Sigmoid colon (tissue), 4 donors: ENCODE data around the gene LRRN1.

ENCODE experiments used
- CTCF ChIP-seq, 4 experiments: fragments of 450-650 bp in 3 of 4; fragments of 200-600 bp in 1 of 4; IDR thresholded peaks; one replicate each; pipeline ENCODE4 v1.5.1; 2016 to 2019; ENCODE audit warnings: antibody characterized with exemption in 4 of 4, mild to moderate bottlenecking in 3 of 4, moderate library complexity in 2 of 4
- EP300 ChIP-seq, 4 donors: sonication (generic); formaldehyde crosslinking; IDR thresholded peaks; one replicate each; pipeline ENCODE4 v1.6.1; 2017; ENCODE audit warnings: antibody characterized with exemption in 4 of 4
- POLR2A ChIP-seq, 2 donors: fragments of 450-650 bp; IDR thresholded peaks; one replicate each; pipeline ENCODE4 v1.6.1; 2016; ENCODE audit warnings: antibody characterized with exemption in 2 of 2, mild to moderate bottlenecking in 2 of 2, moderate library complexity in 2 of 2
- POLR2AphosphoS5 ChIP-seq, 4 donors: sonication (generic); formaldehyde crosslinking; IDR thresholded peaks; one replicate each; pipeline ENCODE4 v1.6.1; 2017; ENCODE audit warnings: antibody characterized with exemption in 4 of 4

- no peak for TF ChIP-seq POLR2A (IDR thresholded peaks at IDR 0.05)
- TF ChIP-seq CTCF (IDR thresholded peaks at IDR 0.05), result no peak
- TF ChIP-seq POLR2AphosphoS5 (IDR thresholded peaks at IDR 0.05), result no peak
- TF ChIP-seq EP300 (IDR thresholded peaks at IDR 0.05), result no peak
Observed at GRCh38 chr3:3783696-3784095, 15.5 kb upstream of the LRRN1 start.
